Endothelial cell of umbilical vein (primary cell): ENCODE measurements around the gene SLC27A2.

Experiments
- EZH2 ChIP-seq: IDR thresholded peaks from 2 replicates; pipeline ENCODE4 v1.6.1; 2012; ENCODE audit warnings: borderline replicate concordance, low read depth, mild to moderate bottlenecking, moderate library complexity, low read length, inconsistent platforms; ENCODE audit not compliant: severe bottlenecking
- MAX ChIP-seq: IDR thresholded peaks from 2 replicates; pipeline ENCODE4 v1.6.1; 2011; ENCODE audit not compliant: insufficient read depth, insufficient read length

GRCh38 chr15:50181201-50181968 lies 611 bp upstream of the SLC27A2 start:
- TF ChIP-seq EZH2, result no peak
- TF ChIP-seq MAX, result no peak
